ENCODE data around the gene RBP3. TPM values are rescaled to one million over a fixed set of nuclear protein-coding genes. Genes with fewer than 3 reads are reported as not detected.

Gene RBP3
- polyA plus RNA-seq, 2 donors = not detected

DNA sequence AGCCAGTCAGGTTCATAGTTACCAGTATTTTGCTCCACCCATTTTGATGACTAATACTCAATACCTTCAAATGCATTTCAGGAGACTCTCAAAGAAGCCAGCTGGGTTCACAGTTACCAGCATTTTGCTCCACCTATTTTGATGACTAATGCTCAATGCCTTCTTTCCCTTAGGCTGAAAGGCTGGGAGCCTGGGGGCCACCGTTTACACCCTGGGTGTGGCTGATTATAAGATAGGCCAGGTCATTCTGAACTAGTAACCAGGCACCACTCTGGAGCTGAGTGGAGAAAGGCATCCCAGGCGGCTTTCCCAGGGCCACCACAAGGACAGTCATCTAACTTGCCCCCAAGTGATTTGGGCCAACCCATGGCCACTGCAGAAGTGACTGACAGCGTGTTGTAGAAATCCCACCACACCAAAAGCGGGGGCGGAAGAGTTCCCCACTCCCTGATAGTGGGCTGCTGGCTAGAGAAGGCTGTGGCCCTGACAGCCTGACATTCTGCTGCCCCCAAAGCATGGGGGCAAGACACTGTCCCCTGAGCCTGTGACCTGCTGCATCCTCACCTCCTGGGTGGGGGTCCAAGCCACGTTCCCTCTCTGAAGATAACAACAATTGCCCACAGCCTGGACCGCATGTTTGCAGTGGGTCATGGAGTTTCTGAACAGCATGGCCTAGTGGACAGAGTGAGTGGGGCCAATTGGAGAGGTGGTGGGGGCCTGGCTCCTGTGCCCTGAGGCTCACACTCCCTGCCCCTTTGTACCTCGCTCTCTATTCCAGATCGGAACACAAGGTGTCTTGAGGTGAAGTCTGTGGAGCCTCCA is 58.9 kb downstream of the RBP3 start:
- H3K4me1 ChIP-seq (ENCODE audit: control insufficient read depth in 2 of 2, insufficient read depth in 2 of 2, low read length in 1 of 2) = peaks cover 25 to 49% of the 10 kb centered on the region in 2 donors
- peak overlapping the region; percentile 39 to 58 for H3K27ac ChIP-seq (ENCODE audit: low read depth in 2 of 2, low read length in 1 of 2)
- no peaks in the 10 kb centered on the region for H3K9me3 ChIP-seq (ENCODE audit: control insufficient read depth in 2 of 2, insufficient read depth in 1 of 2, low read depth in 1 of 2, low read length in 1 of 2)
- no peaks in the 10 kb centered on the region for H3K27me3 ChIP-seq (ENCODE audit: control insufficient read depth in 1 of 2, insufficient read depth in 2 of 2, low read length in 2 of 2)
- no peaks in the 10 kb centered on the region for H3K36me3 ChIP-seq (ENCODE audit: control insufficient read depth in 2 of 2, insufficient read depth in 2 of 2, low read length in 1 of 2)
- WGBS, 2 donors = 75 to 78% methylated on average over 8 to 9 of the region's 9 CpGs
- H3K4me3 ChIP-seq (ENCODE audit: low read depth in 1 of 2, low read length in 2 of 2) = no peak overlapping the region

Other genes with a start within 250 kb of the RBP3 start
- under 1 TPM; 0.22 to 0.33 TPM for gene GDF10, start 48.2 kb upstream of the RBP3 start, polyA plus RNA-seq
- gene GDF2, start 25.9 kb upstream of the RBP3 start, polyA plus RNA-seq = not detected
- under 1 TPM; 0.81 to 0.94 TPM for gene ZNF488, start 35.9 kb downstream of the RBP3 start, polyA plus RNA-seq
- gene ANXA8, start 135.8 kb downstream of the RBP3 start, polyA plus RNA-seq = 100 to 1,000 TPM; 250 to 261 TPM
- gene FAM25G, start 143.3 kb downstream of the RBP3 start, polyA plus RNA-seq = 100 to 1,000 TPM in 1 of 2 donors, 1 to 10 TPM in 1; 6.3 to 123 TPM
- gene AGAP9, start 175.3 kb downstream of the RBP3 start, polyA plus RNA-seq = 10 to 100 TPM in 1 of 2 donors, 1 to 10 TPM in 1; 3.7 to 19.8 TPM

All from esophagus (tissue), 2 donors.